GM19397 (cell line): Measurements from ENCODE around the gene MATN1.
"Not testable (repeated sequence)": the region's sequence is repeated elsewhere in the genome, so short reads cannot be mapped to it uniquely, and the experiment has no call there.

Experiments used
- ATAC-seq: cut with Tn5 transposase; IDR thresholded peaks from one replicate; pipeline ENCODE4 v1.9.1; 2021; ENCODE audit warnings: mild to moderate bottlenecking, moderate library complexity; ENCODE audit not compliant: unreplicated experiment

MATN1 gene

DNA sequence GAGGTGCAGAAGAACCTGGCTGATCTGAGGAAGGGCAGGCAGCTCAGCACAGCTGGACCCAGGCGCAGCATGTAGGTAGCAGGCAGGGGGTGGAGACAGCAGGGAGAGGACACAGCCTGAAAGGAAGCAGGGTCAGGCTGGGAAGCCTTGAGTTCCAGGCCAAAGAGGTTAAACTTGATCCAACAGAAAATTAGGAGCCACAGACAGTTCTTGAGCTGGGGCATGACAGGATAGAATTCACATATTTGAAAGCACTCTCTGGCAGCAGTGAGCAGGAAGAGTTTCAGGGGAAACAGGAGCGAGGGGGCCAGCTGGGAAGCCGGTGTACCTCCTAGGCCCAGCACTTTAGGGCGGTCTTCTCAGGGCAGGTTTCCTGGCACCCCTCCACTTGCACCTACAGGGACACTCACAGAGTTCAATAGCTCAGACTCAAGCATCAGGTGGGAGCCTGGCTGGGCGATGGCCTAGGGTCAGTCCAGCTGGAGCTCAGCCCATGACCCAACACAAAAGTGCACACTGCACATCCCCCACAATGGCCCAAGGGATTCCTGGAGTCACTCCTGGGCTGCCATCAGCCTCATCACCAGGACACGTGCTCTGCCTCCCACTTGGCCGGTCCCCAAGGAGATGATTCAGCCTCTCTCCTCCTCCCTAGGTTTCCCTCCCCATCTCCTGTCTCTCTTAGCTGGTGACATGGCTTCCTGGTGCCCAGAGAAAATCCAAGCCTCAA, 22.7 kb downstream of the MATN1 start:
- no peak for ATAC-seq

DNA sequence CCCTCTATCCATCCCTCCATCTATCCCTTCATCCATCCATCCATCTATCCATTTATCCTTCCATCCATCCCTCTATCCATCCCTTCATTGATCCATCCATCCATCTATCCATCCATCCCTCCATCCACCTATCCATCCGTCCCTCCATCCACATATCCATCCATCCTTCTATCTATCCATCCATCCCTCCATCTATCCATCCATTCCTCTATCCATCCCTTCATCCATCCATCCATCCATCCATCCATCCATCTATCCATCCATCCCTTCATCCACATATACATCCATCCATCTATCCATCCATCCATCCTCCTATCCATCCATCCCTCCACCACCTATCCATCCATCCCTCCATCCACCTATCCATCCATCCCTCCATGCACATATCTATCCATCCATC, 23.6 kb downstream of the MATN1 start:
- ATAC-seq: no peak

DNA sequence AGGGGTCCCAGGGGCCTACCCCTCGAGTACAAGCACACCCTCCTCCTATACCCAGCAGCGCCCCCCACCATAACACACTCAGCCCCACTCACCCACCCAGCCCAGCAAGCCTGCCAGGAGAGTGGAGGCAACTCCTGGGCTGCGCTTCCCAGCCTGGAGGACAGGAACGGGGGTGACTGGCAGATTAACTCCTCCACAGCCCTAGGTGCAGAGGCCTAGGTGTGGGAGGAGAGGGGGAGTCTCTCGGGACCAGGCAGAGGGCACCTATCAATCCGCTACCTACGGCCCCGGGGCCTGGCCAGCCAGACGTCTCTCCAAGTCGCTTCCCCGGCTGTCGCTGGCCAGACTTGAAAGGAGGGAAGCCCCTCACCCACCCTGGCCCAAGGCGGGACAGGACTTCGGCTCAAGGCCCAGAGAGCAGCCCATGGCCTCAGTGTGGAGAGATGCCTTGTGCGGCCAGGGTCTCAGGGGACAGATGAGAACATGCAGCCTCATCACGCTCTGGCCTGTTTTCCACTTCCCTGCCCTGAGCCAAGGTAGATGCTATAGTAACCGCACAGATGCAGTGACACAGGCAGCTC, 24.9 kb downstream of the MATN1 start:
- ATAC-seq: no peak

DNA sequence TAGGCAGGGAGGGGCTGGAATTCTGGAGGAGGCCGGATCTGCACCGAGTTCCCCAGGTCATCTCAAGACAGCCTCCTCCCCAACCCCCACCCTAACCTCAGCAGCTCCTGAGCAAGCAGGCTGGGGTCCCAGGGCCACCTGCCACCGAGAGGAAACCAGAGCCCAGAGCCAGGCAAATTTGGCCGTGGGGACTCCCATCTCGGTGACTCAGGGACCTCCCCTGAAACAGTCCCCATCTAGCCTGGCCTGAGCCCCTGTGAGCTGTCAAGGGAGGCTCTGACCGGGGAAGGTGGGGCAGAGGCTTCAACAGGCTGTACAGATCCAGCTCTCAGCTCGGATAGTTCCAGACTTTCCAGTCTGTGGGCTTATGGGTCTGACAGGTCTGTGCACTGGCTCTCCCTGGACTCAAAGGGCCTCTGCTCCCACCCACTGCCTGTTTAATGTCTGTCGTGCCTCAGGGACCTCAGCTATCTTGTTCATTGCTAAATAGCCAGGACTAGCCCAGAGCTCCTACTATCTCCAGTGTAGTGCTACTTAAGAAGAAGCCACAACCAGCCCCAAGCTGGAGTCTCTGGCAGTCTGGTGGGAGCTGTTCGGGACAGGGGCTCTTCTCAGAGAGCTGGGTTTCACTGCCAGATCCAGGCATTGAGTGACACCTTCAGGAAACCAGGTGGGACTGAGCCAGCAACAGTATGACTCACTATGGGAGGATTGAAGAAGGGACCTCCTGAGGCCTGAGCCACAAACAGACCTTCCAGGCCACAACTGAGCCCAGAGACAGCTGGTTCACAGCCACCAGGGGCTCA, 25.6 kb downstream of the MATN1 start:
- no peak for ATAC-seq

DNA sequence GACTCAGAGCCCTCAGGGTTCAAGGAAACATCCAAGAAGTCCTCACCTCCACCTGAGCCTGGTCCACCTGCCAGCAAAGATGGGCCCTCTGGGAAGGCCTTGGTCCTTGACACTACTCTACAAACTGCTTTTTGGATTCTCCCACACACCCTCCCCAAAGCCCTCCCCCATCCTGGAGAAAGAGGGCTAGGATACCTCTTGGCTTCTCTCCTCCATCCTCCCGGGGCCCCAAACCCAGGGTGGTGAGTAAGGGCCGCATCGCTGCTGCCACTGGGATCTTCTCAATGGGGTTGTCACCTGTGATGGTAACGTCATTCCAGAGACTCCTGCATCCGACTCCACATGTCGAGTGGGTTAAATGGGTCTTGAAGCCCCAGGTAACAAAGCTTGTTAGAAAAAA, 26.6 kb downstream of the MATN1 start:
- no peak for ATAC-seq

DNA sequence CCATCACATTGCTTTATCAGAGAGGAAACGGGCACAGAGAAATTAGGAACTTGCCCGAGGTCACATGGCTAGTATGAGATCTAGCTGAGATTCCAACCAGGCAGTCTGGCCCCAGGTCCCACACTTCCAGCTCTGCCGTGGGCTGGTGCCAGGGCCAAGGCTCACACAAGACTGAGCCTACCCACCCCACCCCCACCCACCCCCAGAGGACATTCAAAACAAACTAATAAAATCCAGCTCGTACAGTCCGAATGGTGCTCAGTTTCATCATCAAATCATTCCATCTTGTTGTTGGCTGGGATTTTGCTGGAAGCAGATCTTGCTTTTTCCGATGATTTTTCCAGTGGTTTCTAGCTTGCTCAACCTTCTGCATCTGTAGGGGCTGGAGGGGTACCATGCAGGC, 27.9 kb downstream of the MATN1 start:
- no peak for ATAC-seq

DNA sequence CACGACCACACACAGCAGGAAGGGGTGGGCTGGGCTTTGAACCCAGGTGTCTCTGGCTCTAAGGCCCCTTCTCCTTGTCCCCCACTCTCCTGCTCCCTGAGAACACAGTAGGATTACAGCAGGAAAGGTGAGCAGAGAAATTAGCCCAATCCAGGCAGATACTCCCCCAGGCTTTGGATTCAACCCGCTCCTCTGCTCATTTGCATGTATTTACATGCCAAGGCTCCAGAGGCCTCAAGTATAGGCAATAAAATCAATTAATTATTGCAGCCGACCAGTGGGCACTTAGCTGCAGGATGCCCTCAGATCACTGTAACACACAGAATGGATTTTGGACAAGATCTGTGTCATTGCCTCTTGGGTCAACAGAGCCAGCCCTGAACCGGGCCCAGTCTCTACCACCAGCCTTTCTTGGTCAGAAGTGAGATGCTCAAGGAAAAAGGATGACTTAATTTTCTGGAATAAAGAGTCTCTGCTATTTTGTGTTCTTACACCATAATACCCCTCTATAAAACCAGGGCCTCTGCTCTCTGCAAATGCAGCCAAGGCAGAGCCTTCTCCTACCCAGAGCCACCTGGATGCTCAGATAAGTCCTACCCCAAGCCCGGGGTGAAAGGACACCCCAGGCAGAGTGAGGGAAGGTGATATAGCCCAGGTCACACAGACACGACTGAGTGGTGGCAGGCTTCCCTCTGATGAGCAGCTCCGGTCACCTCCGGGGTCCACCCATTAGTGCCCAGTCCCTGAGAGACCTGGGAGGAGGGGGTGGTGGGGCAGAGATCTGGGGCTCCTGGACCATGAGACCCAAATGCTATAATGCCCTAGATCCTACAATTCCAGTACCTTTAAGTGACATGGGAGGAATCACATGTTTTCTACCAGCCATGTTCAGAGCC, 28.9 kb downstream of the MATN1 start:
- no peak for ATAC-seq

DNA sequence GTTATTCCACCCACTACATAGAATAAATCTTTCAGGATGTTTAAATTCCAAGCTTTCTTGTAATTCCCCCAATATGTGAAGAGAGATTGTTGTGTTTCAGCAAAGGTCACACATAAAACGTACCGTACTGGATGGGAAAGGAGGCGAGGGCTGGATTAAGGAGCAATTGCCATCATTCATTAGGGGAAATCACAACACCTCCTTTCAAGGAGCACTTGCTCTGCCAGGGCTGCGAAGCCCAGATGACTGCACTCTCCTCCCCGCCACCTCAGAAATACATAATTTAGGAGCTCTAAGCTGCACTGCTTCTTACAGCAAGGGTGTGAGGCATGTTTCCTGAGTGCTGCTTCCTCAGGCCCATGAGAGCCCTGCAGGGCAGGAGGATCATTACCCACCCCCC, 29.6 kb downstream of the MATN1 start:
- ATAC-seq: no peak

DNA sequence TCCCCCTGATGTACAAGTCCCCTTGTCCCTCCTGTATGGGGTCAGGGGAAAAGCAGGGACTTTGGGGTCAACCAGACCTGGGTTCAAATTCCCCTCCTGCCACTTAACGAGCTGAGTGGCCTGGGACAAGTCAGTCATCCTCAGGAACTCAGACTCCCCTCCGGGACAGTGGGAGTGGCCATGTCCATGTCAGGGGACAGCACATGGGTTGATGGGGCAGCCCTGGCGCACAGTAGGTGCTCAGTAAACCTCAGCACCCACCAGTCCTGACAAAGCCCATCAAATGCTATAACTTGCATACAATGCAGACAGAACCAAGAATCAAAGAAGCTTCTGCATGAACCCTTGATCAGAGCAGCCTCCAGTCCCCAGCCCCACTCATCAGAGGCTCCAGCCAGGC, 30.0 kb downstream of the MATN1 start:
- no peak for ATAC-seq

DNA sequence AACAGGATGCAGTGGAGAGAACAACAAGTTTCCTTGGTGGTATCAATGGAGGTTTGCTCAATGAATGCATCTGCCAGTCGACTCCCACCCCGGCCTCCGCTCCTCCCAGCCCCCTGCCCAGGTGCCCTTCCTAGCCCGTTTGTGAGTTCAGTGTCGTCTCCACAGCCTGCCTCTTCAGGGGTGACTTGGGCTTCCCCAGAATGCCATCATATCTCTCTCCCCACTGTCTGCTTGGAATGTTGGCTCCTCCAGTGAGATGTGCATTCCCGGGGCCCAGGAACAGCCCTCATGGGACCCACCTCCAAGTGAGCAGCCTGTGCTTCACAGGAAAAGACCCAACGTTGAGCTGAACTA, 30.5 kb downstream of the MATN1 start:
- ATAC-seq: no peak

DNA sequence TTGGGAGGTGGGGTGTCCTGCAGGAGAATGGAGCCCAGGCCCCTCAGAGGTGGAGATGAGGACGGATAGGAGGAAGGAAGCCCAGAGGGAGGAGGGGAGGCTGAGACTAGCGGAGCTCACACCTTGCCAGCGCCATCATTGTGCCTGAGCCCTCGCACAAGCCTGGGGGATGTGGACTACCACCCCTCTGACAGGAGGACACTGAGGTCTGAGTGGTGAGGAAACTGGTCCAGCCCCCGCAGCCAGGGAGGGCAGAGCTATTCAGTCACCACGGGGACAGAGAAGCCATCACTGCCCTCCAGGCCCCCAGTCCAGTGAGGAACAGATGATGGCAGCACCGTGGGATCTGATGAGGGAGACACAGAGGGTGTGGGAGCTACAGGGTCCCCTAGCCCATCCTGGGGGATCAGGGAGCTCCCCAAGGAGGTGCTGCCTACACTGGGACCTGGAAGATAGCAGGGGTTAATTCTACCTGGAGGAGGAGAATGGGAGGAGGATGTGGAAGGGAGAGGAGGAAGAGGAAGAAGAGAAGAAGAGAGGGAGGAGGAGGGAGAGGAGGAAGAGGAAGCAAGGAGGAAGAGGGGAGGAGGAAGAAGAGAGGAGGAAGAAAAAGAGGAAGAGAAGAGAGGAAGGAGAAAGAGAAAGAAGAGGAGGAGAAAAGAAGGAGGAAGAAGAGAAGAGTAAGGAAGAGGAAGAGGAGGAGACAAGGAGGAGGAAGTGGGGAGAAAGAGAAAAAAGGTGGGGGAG, 31.0 kb downstream of the MATN1 start:
- no peak for ATAC-seq

DNA sequence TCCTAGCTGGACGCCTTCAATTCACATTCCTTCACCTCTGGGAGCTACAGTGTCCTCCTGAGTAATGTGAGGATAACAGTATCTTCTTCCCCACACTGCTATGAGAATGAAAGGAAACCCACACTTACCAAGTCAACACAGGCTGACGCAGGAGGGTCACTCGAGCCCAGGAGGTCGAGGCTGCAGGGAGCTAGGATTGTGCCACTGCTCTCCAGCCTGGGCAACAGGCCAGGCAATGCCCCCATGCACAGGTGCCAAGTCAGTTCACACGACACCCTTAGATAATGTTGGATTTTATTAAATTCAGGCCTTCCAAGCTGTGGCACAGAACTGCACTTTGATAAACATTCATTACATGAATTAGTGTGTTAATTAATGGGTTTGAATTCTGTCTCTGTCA, 31.9 kb downstream of the MATN1 start:
- no peak for ATAC-seq

DNA sequence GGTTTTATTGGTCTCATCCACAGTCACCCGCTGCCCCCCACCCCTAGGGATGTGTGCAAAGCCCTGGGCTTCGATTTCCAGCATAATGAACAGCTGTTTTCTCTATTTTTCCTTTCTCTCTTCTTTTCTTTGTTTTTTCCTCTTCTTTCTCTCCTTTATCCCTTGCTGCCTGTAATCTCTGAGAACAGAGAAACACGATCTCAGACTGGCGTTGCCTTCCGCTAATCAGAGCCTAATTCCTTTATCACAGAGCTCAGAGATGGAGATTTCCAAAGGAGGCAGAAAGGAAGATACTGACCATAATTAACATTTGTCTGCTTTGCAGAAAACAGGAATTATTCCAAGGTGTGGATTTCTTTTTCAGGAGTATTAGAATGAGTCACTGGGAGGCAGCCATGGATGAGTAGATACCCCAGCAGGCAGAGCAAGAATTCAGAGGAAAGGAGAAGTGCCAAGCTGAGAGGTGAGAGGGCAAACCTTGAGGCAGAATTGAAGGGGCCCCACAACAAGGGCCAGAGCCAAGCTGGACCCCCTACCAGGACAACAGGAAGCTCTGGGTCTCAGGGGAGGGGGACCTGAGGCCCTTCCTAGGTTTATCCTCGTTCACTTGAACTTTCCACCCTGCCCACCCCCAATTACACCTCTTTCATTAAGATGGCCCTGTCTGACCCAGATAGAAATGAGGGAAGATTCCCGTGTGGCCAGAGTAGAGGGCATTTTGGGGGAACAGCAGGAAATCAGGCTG, 33.3 kb downstream of the MATN1 start:
- no peak for ATAC-seq

DNA sequence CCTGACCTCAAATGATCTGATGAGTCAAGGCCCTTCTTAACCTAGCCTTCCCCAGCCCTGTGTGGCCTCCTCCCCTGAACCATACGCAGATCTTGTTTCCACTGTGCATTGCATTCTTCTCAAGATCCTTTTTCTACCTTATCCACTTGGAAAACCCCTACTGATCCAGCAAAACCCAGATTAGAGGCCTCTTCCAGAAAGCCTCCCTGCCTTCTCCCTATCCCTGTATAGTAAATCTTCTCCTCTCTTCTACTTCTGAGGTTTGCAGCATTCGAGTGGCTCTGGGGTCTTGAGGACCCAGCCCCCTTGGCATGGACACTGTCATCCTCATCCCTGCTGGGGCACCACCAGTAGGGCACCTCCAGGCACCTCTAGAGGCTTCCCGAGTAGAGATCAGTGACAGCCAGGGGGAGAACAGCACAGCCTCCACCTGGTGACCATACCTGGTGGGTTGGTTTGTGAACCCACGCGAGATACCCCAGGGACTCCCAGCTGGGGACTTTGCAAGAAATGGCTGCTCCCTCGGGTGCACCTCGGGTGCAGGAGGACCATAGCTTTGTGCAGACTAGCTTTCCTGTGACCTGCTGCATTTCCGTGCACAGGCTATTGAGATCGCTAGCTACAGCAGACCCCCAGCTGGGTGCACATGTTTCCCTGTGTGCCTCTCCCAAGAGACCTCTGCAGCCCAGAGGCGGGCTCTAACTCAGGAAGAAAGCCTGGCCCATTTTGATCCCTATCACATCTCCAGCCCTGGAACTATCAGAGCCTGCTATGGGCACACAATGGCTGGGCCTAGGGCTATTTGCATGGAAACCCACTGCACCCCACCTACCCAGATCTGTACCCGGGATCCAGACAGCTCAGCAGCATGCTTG, 34.2 kb downstream of the MATN1 start:
- no peak for ATAC-seq

DNA sequence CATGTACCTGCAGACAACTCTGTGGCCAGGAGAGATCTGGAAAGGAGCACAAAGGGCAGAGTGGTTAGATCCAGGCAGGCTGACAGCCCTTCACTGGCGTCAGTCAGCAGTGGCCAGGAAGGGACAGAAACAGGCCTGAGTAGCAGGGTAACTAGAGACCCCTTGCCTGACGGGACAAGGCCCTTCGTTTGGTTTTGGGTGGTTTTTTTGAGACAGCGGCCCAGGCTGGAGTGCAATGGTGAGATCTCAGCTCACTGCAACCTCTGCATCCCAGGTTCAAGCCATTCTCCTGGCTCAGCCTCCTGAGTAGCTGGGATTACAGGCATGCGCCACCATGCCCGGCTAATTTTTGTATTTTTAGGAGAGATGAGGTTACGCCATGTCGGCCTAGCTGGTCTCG, 34.9 kb downstream of the MATN1 start:
- ATAC-seq: not testable (repeated sequence)

DNA sequence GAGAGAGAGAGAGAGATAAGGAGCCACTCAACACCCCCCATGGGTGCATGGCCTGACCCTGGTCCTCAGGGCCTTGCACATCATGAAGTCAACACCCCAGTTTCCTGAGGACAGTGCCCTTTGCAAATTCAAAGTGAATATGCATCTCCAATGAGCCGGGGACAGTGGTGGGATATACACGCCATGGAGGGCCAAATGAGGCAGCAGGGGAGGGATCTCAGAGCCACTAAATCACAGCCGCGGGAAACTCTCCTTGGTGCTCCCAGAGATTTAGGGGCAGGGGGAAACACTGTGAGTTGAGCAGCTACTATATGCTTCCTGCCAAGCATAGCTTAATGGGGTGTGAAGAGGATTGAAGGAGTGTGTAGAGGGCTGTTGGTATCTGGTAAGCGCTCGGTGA, 35.5 kb downstream of the MATN1 start:
- no peak for ATAC-seq

DNA sequence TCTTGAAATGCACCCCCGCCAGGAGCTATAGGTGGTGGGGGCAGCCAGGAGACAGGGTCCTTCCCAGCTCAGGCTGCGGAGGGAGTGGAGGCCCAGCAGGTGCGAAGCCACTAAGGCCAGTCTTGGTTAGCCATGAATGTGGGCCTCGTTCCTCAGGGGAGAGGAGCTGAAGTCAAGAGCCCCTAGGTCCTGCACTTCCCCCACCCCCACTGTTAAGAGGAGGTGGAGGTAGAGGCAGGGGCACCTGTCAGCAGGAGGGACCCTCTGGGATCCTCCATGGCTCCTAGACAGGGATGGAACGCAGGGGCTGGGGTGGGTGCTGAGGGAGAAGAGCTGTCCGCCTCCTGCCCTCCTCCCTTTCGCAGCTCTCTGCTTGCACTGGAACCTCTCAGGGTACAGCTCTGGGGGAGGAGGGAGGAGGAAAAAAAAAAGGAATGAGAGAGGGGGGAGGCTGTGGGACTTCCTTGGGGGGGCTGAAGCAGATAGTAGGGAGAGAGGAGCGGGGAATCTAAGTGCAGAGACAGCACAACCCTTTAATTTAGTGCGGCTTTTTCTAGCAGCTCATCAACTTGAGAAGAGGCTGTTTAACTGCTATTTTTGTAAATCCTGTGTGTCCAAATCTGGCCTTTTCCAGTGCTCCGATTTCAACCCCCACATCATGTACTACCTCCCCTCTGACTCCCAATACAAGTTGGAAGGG, 37.0 kb downstream of the MATN1 start:
- ATAC-seq: no peak

DNA sequence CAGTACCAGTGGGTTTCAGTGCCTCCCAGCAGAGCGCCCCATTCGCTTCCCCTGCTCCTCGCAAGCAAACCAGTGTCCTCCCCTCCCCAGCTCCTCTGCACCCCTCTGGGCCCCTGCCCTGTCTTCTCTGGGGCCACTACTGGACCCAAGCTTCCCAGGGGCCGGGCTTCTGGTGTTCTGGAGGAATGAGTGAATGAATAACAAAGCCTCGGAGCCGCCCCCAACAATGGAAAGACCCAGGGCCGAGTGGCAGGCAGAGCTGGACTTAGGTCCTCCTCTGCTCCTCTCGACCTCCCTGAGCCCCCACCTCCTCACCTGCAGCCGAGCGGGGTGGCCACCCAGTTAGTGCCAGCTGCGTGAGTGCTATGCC, 37.6 kb downstream of the MATN1 start:
- ATAC-seq: no peak
